ENCODE measurements around the gene TRIM32.
"Not testable (repeated sequence)": the region's sequence is repeated elsewhere in the genome, so short reads cannot be mapped to it uniquely, and the experiment has no call there.

Gene TRIM32

GRCh38 chr9:116674210-116674980, 12.7 kb upstream of the TRIM32 start:
- no peak for DNase-seq

DNA sequence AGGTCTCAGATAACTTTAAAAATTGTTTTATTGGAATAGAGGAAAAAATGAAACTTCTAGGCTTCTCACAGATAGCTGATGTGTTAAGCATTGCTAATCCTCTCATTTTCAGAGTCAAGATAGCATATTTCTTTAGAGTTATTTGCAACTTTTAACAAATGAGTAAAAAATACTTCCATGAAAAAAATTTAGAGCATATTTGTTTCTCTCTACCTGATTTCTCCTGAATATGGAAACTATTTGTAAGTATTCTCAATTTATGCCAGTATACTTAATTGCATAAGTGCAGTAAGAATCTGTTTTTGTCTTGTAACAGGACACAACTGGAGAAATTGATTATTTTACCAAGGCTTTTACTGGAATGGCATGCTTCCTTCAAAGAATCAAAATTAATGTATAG, 3.6 kb upstream of the TRIM32 start:
- DNase-seq, result no peak

DNA sequence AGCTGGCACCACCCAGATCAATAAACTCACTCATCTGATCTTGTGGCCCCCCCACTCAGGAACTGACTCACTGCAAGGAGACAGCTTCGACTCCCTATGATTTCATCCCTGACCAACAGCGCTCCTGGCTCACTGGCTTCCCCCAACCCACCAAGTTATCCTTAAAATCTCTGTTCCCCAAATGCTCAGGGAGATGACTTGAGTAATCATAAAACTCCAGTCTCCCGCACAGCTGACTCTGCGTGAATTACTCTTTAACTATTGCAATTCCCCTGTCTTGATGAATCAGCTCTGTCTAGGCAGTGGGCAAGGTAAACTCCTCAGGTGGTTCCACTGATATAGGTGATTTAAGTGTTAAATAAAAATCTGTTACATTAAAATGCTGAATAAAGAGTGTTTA, 1.9 kb upstream of the TRIM32 start:
- no peak for DNase-seq

- no peak for DNase-seq
Observed at GRCh38 chr9:116686135-116686534, 970 bp upstream of the TRIM32 start.

- no peak for DNase-seq
Observed at GRCh38 chr9:116686693-116687073, 422 bp upstream of the TRIM32 start.

- no peak for DNase-seq
Observed at GRCh38 chr9:116687754-116688135, 640 bp downstream of the TRIM32 start.

DNA sequence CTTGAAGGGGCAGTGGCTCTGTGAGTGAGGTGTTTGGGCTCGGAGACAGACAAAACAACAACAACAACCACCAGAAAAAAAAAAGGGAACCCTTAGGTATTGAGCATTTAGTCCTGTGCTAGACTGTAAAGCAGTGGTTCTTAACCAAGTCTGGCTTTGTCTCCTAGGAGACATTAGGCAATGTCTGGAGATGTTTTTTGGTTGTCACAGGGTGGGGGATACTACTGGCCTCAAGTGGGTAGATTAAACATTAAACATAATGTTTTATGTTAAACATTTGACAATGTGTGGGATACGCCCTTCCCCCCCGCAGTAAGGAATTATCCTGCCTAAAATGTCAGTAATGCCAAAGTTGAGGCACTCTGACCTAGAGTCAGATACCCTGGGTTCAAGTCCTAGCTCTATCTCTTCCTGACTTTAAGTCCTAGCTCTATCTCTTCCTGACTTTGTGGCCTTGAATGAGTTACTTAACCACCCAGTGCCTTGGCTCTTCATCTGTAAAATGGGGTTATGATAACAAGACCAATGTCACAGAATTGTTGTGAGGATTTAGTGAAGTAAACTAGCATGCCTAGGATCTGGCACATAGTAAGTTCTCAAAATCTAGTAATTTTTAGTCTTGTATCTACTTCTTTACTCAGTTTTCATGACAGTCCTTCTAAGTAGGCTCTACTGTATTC, 1.8 kb downstream of the TRIM32 start:
- DNase-seq, result no peak

DNA sequence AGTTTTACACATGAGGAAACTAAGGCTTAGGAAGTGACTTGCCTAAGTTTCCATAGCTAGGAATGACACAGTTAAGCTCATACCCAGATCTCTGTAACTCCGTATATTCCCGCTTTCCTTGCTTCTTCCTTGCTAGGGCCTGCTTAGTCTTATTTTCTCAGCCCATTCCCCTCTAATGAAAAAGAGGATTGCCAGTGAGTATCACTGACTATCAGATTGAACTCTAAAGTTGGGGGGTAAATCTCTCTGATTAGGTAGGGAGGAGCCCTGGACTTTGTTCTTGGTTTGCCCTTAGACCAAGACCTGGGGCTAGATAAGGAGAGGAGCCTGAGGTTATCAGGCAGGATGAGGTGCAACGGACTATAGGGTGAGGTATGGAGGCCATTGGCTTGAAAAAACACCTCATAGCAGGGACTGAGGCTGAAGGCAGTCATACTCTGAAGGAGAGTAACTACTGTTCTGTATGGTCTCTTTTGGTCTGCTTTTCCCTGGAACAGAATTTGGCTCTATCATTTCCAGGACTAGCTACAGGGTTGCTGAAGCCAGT, 2.5 kb downstream of the TRIM32 start:
- no peak for DNase-seq

DNA sequence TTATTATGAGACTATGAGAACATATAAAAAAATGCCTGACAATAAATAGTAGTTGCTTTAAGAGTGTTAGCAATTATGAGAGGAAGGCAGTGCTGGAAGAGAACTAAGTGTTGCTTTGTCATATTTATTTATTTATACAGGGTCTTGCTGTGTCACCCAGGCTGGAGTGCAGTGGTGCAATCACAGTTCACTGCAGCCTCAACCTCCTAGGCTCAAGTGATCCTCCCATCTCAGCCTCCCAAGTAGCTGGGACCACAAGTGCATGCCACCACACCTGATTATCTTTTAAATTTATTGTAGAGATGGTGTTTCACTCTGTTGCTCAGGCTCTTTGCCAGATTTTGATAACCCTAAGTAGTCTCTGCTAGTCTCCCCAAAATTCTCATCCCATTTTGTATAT, 3.7 kb downstream of the TRIM32 start:
- not testable (repeated sequence) for DNase-seq

GRCh38 chr9:116691607-116692006, 4.5 kb downstream of the TRIM32 start:
- DNase-seq, result no peak

DNA sequence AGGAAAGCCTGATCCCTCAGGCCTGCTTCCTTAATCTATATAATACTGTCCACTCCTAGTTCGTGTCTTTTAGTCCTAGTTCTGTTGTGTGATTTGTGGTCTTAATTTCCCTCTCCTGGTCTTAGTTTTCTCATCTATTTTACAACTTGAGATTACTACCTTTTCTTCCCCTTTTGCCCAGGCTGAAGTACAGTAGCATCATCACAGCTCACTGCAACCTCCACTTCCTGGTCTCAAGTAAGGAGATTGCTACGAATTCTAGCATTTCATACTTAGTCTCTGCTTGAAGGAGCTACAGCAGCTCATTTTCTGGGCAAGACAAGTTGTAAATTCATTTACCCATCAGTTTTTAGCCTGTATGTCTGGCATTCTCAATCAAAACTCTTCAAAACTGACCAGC, 5.5 kb downstream of the TRIM32 start:
- DNase-seq, result no peak

GRCh38 chr9:116693233-116693731, 6.2 kb downstream of the TRIM32 start:
- no peak for DNase-seq

DNA sequence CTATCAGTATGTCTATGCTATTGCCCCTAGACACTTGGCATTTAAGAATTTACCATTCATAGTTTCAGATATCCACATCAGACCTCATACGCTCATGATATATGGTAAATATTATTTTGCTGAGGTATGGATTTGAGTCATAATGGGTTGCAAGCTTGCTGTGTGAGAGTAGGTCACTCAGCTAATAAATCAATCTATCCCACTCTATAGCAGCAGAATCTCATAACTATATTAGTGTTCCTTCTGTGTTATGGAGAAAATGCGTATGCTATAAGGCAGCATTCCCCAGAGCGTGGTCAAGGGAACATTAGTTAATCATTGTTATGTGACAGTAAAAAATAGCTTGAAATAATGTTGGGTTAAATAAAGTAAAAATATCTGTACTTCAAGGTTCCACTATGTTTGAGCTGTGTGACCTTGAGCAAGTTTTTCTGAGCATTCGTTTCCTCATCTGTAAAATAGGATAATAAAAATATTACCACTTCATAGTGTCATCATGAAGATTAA, 7.7 kb downstream of the TRIM32 start:
- no peak for DNase-seq

DNA sequence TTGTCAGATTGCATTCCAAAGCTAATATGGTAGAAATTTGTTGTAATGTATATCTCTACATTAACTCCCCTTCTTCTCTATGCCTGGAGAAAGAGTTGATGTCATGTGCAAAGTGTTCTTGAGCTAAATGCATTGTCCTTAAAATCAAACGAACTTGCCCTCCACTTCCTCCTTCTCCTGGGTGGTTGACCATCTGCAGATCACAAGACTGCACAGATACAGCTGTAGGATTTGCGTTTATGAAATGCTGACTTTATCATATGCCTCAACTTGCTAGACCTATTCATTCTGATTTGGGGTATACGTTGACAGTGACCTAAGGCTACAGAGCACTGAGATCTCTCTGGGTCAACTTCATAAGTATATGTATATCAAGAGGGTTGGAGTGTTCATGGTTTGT, 8.3 kb downstream of the TRIM32 start:
- no peak for DNase-seq

DNA sequence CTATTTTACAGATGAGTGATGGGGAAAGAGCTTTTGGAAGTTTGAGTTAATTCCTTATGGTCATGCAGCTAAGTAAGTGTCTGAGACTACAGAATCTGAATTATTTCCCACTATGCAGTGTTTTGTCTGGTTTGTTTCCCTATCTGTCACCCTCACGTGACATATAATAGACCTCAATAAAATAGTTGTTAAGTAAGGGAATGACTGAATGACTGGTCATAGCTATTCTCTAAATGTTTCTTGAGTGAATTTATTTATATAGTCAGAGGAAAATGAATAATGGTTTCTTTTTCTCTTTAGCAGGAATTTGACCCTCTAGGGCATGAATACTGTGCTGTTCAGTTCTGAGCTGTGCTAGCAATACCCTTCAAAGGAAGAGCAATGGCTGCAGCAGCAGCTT, 10.3 kb downstream of the TRIM32 start:
- no peak for DNase-seq

DNA sequence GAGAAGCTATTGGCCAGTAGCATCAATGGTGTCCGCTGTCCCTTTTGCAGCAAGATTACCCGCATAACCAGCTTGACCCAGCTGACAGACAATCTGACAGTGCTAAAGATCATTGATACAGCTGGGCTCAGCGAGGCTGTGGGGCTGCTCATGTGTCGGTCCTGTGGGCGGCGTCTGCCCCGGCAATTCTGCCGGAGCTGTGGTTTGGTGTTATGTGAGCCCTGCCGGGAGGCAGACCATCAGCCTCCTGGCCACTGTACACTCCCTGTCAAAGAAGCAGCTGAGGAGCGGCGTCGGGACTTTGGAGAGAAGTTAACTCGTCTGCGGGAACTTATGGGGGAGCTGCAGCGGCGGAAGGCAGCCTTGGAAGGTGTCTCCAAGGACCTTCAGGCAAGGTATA, 10.8 kb downstream of the TRIM32 start:
- no peak for DNase-seq

GRCh38 chr9:116700279-116700678, 13.2 kb downstream of the TRIM32 start:
- no peak for DNase-seq

GRCh38 chr9:116700882-116701865, 14.1 kb downstream of the TRIM32 start:
- DNase-seq, result no peak

- no peak for DNase-seq
Observed at GRCh38 chr9:116701940-116702642, 15.0 kb downstream of the TRIM32 start.

GRCh38 chr9:116703634-116704033, 16.5 kb downstream of the TRIM32 start:
- no peak for DNase-seq

- DNase-seq, result no peak
Observed at GRCh38 chr9:116704470-116704869, 17.4 kb downstream of the TRIM32 start.

DNA sequence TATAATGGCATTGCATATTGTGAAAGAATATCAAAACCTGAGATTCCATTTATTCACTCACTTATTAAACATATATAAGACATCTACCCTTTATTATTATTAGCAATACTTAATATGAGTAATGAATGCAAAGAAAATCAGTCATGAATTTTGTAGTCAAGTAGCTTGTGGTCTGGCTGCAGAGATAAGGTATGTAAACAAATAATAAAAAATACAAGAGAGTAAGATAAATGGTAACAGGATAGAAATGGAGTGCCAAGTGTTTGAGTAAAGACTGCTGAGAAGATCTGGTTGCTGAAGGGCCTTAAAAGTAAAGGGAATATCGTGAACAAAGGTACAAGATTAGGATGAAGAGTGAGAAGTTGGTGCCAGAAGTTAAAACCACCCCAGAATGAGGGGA, 18.4 kb downstream of the TRIM32 start:
- no peak for DNase-seq
